IMR-90 (cell line): ENCODE data around the gene STRIP1. TPM values are rescaled to one million over a fixed set of nuclear protein-coding genes. Genes with fewer than 3 reads are reported as not detected.

Experiments used
- ATAC-seq: fragments of 200-7000 bp; cut with Tn5 transposase; 2 replicates; pipeline ENCODE4 v1.9.1; 2020; ENCODE audit warnings: low read depth, mild to moderate bottlenecking, moderate library complexity
- BruUV-seq: library from RNA; stranded (reverse); fragments of 400-500 nt; replicated peaks from 2 replicates; lab custom pipeline; 2021; lab: Mats Ljungman, UMichigan
- CTCF ChIA-PET: fragments of 300-600 bp; formaldehyde crosslinking; extraction: SDS; loops from one replicate; lab custom pipeline; 2021; ENCODE audit warnings: antibody characterized with exemption; lab: Yijun Ruan, JAX
- POLR2A ChIA-PET: fragments of 300-600 bp; sonication (Branson Sonifier 250); formaldehyde crosslinking; loops from one replicate; lab custom pipeline; 2022; ENCODE audit warnings: antibody characterized with exemption; ENCODE audit not compliant: unreplicated experiment; lab: Charles Lee
- DNase-seq: peaks from one replicate; pipeline ENCODE4 v3.0.0; 2013
- H2AFZ ChIP-seq: replicated peaks from 2 replicates; pipeline ENCODE3; 2013; ENCODE audit warnings: low read length, mild to moderate bottlenecking; ENCODE audit not compliant: poor library complexity
- H2AK5ac ChIP-seq: 2 replicates; pipeline ENCODE4 v1.6.1; 2013; ENCODE audit warnings: low read depth, low read length, inconsistent platforms
- H2AK9ac ChIP-seq: replicated peaks from 2 replicates; pipeline ENCODE3; 2013; ENCODE audit warnings: mild to moderate bottlenecking, low read depth, low read length, moderate library complexity; ENCODE audit not compliant: poor library complexity
- H2BK120ac ChIP-seq: 2 replicates; pipeline ENCODE4 v1.6.1; 2013; ENCODE audit warnings: low read depth, low read length, inconsistent platforms
- H2BK15ac ChIP-seq: 3 replicates; pipeline ENCODE4 v1.6.1; 2013; ENCODE audit warnings: low read depth, low read length, inconsistent platforms
- H2BK20ac ChIP-seq: 2 replicates; pipeline ENCODE4 v1.6.1; 2013; ENCODE audit warnings: low read depth, mild to moderate bottlenecking, inconsistent platforms, low read length, moderate library complexity
- H2BK5ac ChIP-seq: 2 replicates; pipeline ENCODE4 v1.6.1; 2013; ENCODE audit warnings: mild to moderate bottlenecking, low read depth, low read length, inconsistent platforms; ENCODE audit not compliant: poor library complexity, severe bottlenecking
- H3K14ac ChIP-seq: replicated peaks from 2 replicates; pipeline ENCODE4 v1.6.1; 2013; ENCODE audit warnings: low read depth, low read length, inconsistent platforms
- H3K18ac ChIP-seq: 2 replicates; pipeline ENCODE4 v1.6.1; 2013; ENCODE audit warnings: low read depth, low read length, control low read depth
- H3K23ac ChIP-seq: 2 replicates; pipeline ENCODE4 v1.6.1; 2013; ENCODE audit warnings: low read depth, low read length, inconsistent platforms
- H3K27ac ChIP-seq: 2 replicates; pipeline ENCODE4 v1.5.1; 2013; ENCODE audit warnings: mild to moderate bottlenecking, control low read depth, low read length; ENCODE audit not compliant: insufficient read depth
- H3K27me3 ChIP-seq: 2 replicates; pipeline ENCODE4 v1.6.1; 2013; ENCODE audit warnings: low read length; ENCODE audit not compliant: control insufficient read depth, insufficient read depth
- H3K36me3 ChIP-seq: 2 replicates; pipeline ENCODE4 v1.6.1; 2013; ENCODE audit warnings: low read length, mixed read lengths; ENCODE audit not compliant: control insufficient read depth, insufficient read depth
- H3K4ac ChIP-seq: 2 replicates; pipeline ENCODE4 v1.6.1; 2013; ENCODE audit warnings: low read depth, low read length, inconsistent platforms
- H3K4me1 ChIP-seq: 2 replicates; pipeline ENCODE4 v1.6.1; 2013; ENCODE audit warnings: low read length, mixed read lengths; ENCODE audit not compliant: control insufficient read depth, insufficient read depth
- H3K4me2 ChIP-seq: 2 replicates; pipeline ENCODE4 v1.6.1; 2013; ENCODE audit warnings: low read depth, mild to moderate bottlenecking, control low read depth, low read length, moderate library complexity
- H3K4me3 ChIP-seq: 2 replicates; pipeline ENCODE4 v1.5.1; 2013; ENCODE audit warnings: low read depth, mild to moderate bottlenecking, control low read depth, low read length, moderate library complexity; ENCODE audit not compliant: insufficient read depth
- H3K56ac ChIP-seq: 2 replicates; pipeline ENCODE4 v1.6.1; 2013; ENCODE audit warnings: low read length, inconsistent platforms; ENCODE audit not compliant: insufficient read depth; ENCODE audit errors: extremely low read depth
- H3K79me1 ChIP-seq, 2 experiments: 2 replicates each; pipeline ENCODE4 v1.6.1; 2013; ENCODE audit warnings: low read length in 2 of 2, inconsistent platforms in 1 of 2, low read depth in 1 of 2
- H3K9ac ChIP-seq: 2 replicates; pipeline ENCODE4 v1.6.1; 2013; ENCODE audit warnings: low read depth, low read length, control low read depth
- H3K9me1 ChIP-seq: 2 replicates; pipeline ENCODE4 v1.6.1; 2013; ENCODE audit warnings: low read length, inconsistent platforms; ENCODE audit not compliant: insufficient read depth
- H3K9me3 ChIP-seq: 2 replicates; pipeline ENCODE4 v1.6.1; 2013; ENCODE audit warnings: low read length; ENCODE audit not compliant: control insufficient read depth, insufficient read depth
- H4K20me1 ChIP-seq: 2 replicates; pipeline ENCODE4 v1.6.1; 2013; ENCODE audit warnings: low read length, inconsistent platforms; ENCODE audit not compliant: insufficient read depth
- H4K5ac ChIP-seq: 2 replicates; pipeline ENCODE4 v1.6.1; 2013; ENCODE audit warnings: mild to moderate bottlenecking, low read depth, low read length, control low read depth
- H4K8ac ChIP-seq, 2 experiments: 2 replicates each; pipeline ENCODE4 v1.6.1; 2013; ENCODE audit warnings: low read depth in 2 of 2, low read length in 2 of 2, control low read depth in 1 of 2, inconsistent platforms in 1 of 2
- H4K91ac ChIP-seq: 2 replicates; pipeline ENCODE4 v1.6.1; 2013; ENCODE audit warnings: low read depth, low read length, inconsistent platforms; ENCODE audit not compliant: insufficient read depth
- CEBPB ChIP-seq: IDR thresholded peaks from 2 replicates; pipeline ENCODE4 v1.6.1; 2012; ENCODE audit warnings: low read depth, low read length, improper control_type of control experiment
- FOS ChIP-seq: fragments of 150-350 bp; IDR thresholded peaks from 2 replicates; pipeline ENCODE4 v1.6.1; 2016; ENCODE audit warnings: low read depth, low read length
- NFE2L2 ChIP-seq: fragments of 150-350 bp; IDR thresholded peaks from 2 replicates; pipeline ENCODE4 v1.6.1; 2016; ENCODE audit warnings: low read depth, mild to moderate bottlenecking, low read length
- POLR2A ChIP-seq: IDR thresholded peaks from 2 replicates; pipeline ENCODE4 v1.6.1; 2012; ENCODE audit warnings: mild to moderate bottlenecking, low read depth, low read length
- RCOR1 ChIP-seq: IDR thresholded peaks from 2 replicates; pipeline ENCODE4 v1.6.1; 2012; ENCODE audit warnings: mild to moderate bottlenecking, low read length, improper control_type of control experiment; ENCODE audit not compliant: insufficient replicate concordance
- RFX5 ChIP-seq: IDR thresholded peaks from 2 replicates; pipeline ENCODE4 v1.8.0; 2012; ENCODE audit warnings: low read depth, mild to moderate bottlenecking, low read length, moderate library complexity
- WGBS, 2 experiments: methylation state at CpG; one replicate each; pipeline versions ENCODE4 v1.1.5 to v1.1.7; 2013; ENCODE audit warnings: missing lambda C conversion rate in 2 of 2; ENCODE audit not compliant: insufficient read length in 1 of 2; ENCODE audit errors: extremely low coverage in 2 of 2; 5-methylcytosine and 5-hydroxymethylcytosine counted together
- dilution Hi-C: fragments of 300-500 bp; cut with HindIII; formaldehyde crosslinking; loops from one replicate; pipeline ENCODE4 v1.14.3; 2018; ENCODE audit warnings: low sequenced_read_pairs; ENCODE audit not compliant: unreplicated experiment
- in situ Hi-C: fragments of 300-500 bp; cut with MboI; formaldehyde crosslinking; loops from 3 replicates; pipeline ENCODE4 v1.14.3; 2019; ENCODE audit warnings: low sequenced_read_pairs, inconsistent platforms, mixed read lengths
- intact Hi-C: fragments of 100-400 bp; cut with micrococcal nuclease; formaldehyde crosslinking; loops from 2 replicates; pipeline ENCODE4 v1.10.0; 2022
- polyA plus RNA-seq, 3 experiments: library from polyadenylated mRNA; depleted of rRNA; stranded (reverse); fragments of >200 nt; gene quantifications; 2 replicates each; pipeline ENCODE4 v1.2.3, GENCODE V29; 2012; ENCODE audit warnings: low replicate concordance in 1 of 3
- total RNA-seq: library from RNA; depleted of rRNA; stranded (reverse); fragments of >200 nt; gene quantifications from 2 replicates; pipeline ENCODE4 v1.2.3, GENCODE V29; 2012

The STRIP1 gene
- total and polyA plus RNA-seq, 2 of the 4 experiments (the other 2 are of a cell fraction) = 30.4 to 33.5 TPM

DNA sequence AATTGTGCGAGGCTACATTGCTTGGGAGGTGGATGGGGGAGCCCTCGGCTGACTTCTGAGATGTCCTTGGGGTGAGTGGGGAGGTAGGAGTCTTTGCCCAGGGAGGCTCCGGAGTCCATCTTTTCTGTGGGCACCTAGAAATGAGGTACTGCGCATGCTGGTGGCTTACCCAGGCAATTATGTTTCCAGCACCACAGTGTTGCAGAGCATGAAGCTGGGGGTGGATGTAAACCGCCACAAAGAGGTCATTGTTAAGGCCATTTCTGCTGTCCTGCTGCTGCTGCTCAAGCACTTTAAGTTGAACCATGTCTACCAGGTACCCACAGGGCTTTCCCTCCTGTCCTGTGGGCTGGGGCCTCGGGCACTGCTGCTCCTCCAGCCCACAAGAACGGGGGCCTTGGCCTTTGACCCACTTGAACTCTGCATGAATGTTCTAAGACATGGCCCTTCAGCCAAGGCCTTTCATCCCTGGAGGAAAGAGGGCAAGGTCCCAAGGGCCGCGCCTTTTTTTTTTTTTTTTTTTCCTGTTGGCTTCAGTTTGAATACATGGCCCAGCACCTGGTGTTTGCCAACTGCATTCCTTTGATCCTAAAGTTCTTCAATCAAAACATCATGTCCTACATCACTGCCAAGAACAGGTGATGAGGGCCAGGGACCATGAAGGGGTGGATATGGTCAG is 14.6 kb downstream of the STRIP1 start:
- no peak for ATAC-seq
- CTCF ChIA-PET = interaction anchor here (0.6 kb wide), 1 partner anchor 56 kb away, joined by 5 read pairs; no protein-coding TSS in a partner anchor
- in situ Hi-C loops = loop anchor here (10.0 kb wide), 1 partner anchor 416 kb away; no protein-coding TSS in a partner anchor

More for the DNA sequence above, 14.6 kb downstream of the STRIP1 start:
- H2AK5ac ChIP-seq = no peak overlapping the region
- no peak for DNase-seq
- intact Hi-C loops = no loop called here
- peaks cover 14% of the 10 kb centered on the region for H3K4me1 ChIP-seq
- H3K9me1 ChIP-seq = peaks cover 6% of the 10 kb centered on the region
- H2BK20ac ChIP-seq = no peak overlapping the region
- no peak overlapping the region for H2BK15ac ChIP-seq
- no peak overlapping the region for H2BK120ac ChIP-seq
- no peak overlapping the region for H3K18ac ChIP-seq
- H3K56ac ChIP-seq = no peak overlapping the region
- peaks cover 0 to 9% of the 10 kb centered on the region in 2 experiments; a peak in 3 of 4 replicates for H3K79me1 ChIP-seq
- peaks cover 74% of the 10 kb centered on the region for H3K36me3 ChIP-seq
- H4K20me1 ChIP-seq = 0 out of 2 replicates have a peak, but pooled peaks cover 20% of the 10 kb centered on the region
- H4K91ac ChIP-seq = no peak overlapping the region
- no peak overlapping the region for H3K4ac ChIP-seq
- H3K4me2 ChIP-seq = no peak overlapping the region
- 93% methylated on average over 3 of the region's 9 CpGs; no CpG with 5 or more reads in 1 of the 2 experiments for whole genome bisulfite sequencing, 2 experiments
- H2AFZ ChIP-seq = no peak overlapping the region
- H3K14ac ChIP-seq = no peak overlapping the region
- H3K23ac ChIP-seq = no peak overlapping the region
- BruUV-seq = no TSS peak
- dilution Hi-C loops = no loop called here
- no peak overlapping the region for H4K5ac ChIP-seq
- H2AK9ac ChIP-seq = no peak overlapping the region
- POLR2A ChIA-PET = no interaction called here
- H2BK5ac ChIP-seq = no peak overlapping the region
- no peak overlapping the region for H3K9ac ChIP-seq
- no peaks in the 10 kb centered on the region for H3K9me3 ChIP-seq
- TF ChIP-seq FOS (no peak), RFX5 (no peak), RCOR1 (no peak), POLR2A (no peak), NFE2L2 (no peak), CEBPB (no peak)
- H3K27ac ChIP-seq = no peak overlapping the region
- H4K8ac ChIP-seq = no peak overlapping the region
- H3K4me3 ChIP-seq = no peak overlapping the region
- H3K27me3 ChIP-seq = no peaks in the 10 kb centered on the region
